HG02973 (cell line): ENCODE results near the gene MRGPRG.

Experiments used
- ATAC-seq: cut with Tn5 transposase; IDR thresholded peaks from one replicate; pipeline ENCODE4 v1.9.1; 2021; ENCODE audit warnings: moderate library complexity; ENCODE audit not compliant: unreplicated experiment

The MRGPRG gene

DNA sequence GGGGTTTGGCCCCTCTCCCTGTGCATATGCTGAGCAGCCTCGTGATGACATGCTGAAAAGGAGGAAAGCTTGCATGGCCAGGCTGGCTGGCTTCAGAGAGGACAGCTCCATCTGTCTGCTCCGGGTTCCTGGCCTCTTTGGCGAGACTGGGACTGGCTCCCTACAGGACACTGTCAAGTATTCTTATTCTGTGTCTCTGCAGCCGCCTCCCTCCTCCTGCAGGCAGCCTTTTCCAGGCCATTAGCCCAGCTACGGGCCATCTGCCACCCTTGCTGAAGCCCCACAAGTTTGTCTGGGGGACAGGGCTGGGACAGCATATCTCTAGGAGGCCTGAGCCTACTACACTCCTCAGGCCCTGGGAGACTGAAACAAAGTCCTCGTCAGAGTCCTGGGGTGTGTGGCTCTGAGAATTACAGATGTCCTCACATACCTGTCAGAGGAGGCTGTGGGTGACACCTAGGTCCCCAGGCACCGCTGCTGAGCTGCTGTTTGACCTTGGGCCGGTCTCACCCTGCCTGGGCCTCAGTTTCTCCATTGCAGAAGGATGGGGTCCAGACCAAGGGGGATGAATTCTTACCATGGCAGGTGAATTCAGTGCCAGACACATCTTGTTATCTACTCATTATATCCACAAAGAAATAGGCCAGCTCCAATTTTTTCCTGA lies 11.0 kb downstream of the MRGPRG start:
- ATAC-seq: no peak

- ATAC-seq: no peak
These were observed 11.8 kb downstream of the MRGPRG start for GRCh38 chr11:3206922-3207204.

GRCh38 chr11:3206156-3206921 lies 12.3 kb downstream of the MRGPRG start:
- ATAC-seq: no peak

- no peak for ATAC-seq
These were observed 13.1 kb downstream of the MRGPRG start for GRCh38 chr11:3205261-3206155.

DNA sequence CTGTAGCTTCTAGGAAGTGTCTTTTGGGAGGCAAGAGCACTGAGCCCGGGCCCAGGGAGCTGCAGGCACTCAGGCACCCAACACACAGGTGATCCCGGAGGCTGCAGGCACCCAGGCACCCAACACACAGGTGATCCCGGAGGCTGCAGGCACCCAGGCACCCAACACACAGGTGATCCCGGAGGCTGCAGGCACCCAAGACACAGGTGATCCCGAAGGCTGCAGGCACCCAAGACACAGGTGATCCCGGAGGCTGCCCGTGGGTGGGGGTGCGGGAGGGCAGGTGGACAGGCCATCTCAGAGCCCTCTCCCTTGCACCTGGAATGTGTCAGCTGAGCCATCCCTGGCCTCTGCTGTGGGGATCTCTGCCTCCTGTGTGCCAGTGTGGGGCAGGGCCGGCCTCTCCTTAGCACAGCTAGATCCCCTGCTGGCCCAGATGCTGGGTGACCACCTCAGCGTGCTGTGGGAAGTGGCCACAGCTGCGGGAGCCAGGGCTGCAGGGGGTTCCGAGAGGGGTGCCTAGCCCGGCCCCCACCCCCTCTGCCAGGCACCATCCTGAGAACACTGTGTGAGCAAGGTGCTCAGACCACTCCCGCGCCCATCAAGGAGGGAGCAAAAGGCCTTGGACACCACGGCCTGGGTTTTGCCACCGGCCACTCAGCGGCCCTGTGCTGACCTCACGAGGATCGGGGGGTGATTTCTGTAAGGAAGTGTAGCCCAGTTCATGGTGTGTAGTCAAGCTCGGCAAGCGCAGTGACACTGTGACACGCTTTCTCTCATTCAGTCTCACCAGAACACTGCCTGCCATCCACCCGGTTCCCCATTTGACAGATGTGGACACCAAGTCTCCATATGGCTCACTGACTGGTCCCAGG lies 14.2 kb downstream of the MRGPRG start:
- ATAC-seq: no peak

DNA sequence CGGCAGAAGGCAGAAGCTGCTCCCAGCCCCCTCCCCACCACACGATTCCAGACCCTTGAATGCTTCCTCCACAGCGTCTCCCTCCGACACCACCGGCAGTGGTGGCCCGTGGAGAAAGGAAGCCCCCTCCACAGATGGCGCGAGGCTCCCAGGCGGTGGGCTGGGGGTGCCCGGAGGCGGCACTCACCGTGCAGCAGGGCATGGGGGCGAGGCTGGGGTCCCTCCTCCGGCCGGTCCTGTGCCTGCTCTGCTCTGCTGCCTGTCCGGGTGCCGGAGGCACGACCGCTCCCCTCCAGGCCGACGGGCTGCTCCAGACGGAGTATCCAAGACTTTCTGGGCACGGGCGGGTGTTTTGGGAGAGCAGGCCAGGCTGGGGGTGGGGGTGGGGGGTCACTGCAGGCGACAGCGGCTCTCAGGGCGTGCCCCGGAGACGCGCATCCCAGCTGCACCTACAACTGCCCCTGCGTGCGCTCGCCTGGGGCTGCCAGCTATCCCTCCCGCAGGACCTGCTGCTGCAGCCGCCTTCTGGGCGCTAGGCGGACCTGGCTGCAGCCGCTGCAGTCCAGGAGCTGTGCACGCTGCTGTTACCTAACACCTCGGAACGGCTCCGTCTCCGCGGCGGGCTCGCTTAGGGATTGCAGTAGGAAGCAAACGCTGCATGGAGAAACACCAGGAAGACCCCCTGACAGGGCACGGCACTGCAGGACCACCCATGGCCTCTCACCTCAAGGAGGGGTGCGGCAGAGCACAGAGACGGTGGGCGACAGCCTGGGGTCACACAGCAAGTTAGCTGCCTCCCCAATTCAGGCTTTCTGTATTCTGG lies 15.2 kb downstream of the MRGPRG start:
- no peak for ATAC-seq

- ATAC-seq: no peak
These were observed 15.9 kb downstream of the MRGPRG start for GRCh38 chr11:3202759-3203158.

GRCh38 chr11:3202305-3202704 lies 16.3 kb downstream of the MRGPRG start:
- ATAC-seq: no peak

- no peak for ATAC-seq
These were observed 16.9 kb downstream of the MRGPRG start for GRCh38 chr11:3201677-3202181.

DNA sequence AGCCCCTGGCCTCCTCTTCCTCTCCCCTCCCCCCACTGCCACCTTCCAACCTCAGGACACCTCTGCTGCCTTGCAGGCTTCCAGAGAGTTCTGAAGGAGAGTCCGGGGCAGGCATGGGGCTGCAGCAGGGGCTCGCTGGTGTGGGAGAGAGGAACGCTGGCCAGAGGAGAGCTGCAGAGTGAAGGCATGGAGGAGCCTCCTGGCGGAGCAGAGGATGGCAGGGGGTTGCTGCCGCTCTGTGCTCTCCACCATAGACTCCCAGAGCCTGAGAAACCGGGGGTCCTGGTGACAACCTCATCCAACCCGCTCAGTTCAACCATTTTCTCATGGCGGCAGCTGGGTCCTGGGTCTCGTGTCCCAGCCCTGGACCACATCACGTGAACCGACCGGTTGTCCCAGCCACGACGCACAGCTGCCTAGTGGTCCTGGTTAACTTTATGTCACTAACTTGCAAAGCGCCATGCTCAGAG lies 17.5 kb downstream of the MRGPRG start:
- no peak for ATAC-seq

DNA sequence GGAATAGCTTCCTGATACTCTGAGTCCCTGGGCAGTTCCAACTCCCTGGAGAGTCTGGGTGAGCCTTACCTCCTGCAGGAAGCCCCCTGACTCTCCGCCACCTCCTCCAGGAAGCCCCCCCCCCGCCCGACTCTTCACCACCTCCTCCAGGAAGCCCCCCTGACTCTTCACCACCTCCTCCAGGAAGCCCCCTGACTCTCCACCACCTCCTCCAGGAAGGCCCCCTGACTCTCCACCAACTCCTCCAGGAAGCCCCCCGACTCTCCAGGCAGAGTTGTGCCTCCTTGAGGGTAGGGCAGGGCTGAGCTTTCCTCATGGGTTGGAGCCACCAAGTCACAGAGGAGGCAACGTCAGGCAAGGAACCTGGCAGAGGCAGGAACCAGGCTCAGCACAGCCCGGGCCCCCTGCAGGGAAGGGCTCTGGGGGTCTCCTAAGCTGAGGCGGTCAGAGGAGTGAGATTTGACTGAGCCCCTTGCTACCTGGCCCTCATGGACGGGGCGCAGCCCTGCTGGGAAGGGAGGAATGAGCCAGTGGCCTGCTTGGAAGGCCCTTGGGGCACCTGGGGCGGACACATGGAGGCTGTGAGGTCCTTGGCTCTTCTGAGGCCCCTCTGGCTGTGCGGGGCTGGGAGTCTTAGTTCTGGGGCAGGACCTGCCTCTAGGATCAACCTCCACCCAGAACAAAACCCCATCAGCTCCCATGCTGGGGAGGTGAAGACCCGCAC lies 18.1 kb downstream of the MRGPRG start:
- ATAC-seq: no peak

DNA sequence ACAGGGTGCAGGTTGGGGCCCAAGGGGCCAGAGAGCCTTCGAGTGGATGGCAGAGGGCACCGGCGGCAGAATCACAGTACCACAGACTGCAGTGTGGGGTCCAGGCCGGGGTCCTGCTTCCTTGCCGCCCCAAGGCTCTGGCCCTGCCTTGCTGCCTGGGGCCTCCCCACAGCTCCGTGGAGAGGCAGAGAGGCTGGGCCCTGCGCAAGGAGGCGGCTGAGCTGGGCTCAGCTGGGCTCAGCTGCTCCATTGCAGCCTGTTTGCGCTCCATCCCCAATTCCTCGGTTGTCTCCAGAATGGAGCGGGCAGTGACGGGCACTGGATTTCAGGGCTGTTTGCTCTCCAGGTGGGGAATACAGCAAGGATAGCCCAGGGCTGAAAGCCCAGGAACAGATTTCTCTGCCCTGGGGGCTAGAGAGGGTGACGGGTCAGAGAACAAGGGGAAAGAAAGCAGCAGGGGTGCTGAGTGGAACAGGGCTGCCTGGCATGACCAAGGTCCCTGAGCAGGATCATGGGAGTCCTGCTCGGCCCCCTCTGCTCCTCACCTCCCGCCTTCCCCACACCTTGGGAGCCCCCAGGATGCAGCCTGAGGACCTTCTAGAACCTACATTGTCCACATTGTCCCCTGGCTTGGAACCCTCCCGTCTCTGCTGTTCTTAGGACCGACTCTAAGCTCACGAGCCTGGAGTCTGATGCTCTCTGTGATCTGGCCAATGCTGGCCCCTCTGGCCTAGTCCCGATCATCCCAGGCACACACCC lies 18.9 kb downstream of the MRGPRG start:
- ATAC-seq: no peak

DNA sequence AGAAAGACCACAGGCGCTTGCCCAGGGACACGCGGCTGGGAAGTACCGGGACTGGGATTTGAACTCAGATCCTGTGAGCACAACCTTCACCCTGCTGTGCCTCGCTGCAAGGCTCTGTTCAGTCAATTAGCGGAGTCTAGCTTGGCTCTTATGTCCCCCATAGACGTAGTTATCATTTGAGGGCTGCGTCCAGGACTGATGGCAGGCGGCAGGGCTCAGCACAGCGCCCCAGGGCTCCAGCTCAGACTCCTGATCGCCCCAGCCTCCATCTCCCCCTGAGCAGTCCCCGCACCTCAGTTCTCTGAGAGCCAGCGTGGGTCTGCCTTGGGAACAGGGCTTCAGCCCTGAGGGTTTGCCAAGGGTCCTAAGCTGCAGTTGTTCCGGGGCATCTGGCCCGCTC lies 19.8 kb downstream of the MRGPRG start:
- ATAC-seq: no peak

DNA sequence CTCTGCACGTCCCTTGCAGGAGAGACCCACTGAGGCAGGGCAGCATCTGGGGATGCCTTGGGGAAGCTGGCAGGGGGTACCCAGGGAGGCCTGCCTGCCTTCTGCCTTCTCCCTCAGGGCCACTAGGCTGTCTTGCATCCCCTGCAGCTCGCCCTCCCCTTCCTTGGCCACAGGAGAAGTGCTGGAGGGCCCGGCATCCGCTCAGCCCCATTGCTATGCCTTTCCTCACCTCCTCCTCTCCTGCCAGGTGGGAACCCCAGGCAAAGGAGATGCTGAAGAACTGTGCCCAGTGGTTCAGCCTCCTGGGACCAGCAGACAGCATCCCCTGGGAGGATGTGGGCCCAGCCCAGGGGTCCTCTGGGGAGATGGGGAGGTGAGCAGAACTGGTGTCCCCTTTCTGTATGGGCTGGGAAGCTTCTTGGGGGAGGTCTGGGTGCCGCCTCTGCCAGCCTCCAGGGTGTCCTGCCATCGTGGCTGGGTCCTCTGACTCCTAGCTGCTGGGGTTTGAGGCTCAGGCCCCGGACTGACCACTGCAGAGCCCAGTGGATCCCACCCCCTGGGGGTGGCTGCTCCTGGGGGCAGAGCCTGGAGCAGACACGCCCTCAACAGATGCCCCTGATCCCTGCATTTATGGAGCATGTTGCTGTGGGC lies 20.6 kb downstream of the MRGPRG start:
- ATAC-seq: no peak

GRCh38 chr11:3197044-3197695 lies 21.4 kb downstream of the MRGPRG start:
- ATAC-seq: no peak

GRCh38 chr11:3196161-3197043 lies 22.2 kb downstream of the MRGPRG start:
- no peak for ATAC-seq
